Smooth muscle cell (in vitro differentiated cells): ENCODE results near the gene FHIT. TPM values are rescaled to one million over a fixed set of nuclear protein-coding genes. Genes with fewer than 3 reads are reported as not detected.

Source experiments
- DNase-seq: peaks from one replicate; lab custom pipeline; 2025; ENCODE audit not compliant: unreplicated experiment; lab: John Stamatoyannopoulos, UW
- H2AFZ ChIP-seq: fragments of 200-600 bp; sonication (generic); 2 replicates; pipeline ENCODE4 v1.6.0; 2016; ENCODE audit warnings: antibody characterized with exemption, low read depth, mild to moderate bottlenecking
- H3F3A ChIP-seq: fragments of 200-600 bp; sonication (generic); 2 replicates; pipeline ENCODE4 v1.6.0; 2017; ENCODE audit warnings: antibody characterized with exemption, low read depth
- H3K27ac ChIP-seq: fragments of 200-600 bp; sonication (generic); 2 replicates; pipeline ENCODE4 v1.5.1; 2016; ENCODE audit warnings: low read depth, mild to moderate bottlenecking
- H3K27me3 ChIP-seq: fragments of 200-600 bp; sonication (generic); 2 replicates; pipeline ENCODE4 v1.6.1; 2016; ENCODE audit warnings: low read depth, mild to moderate bottlenecking
- H3K36me3 ChIP-seq: fragments of 200-600 bp; sonication (generic); 2 replicates; pipeline ENCODE4 v1.5.1; 2016; ENCODE audit warnings: low read depth
- H3K4me1 ChIP-seq: fragments of 200-600 bp; sonication (generic); 2 replicates; pipeline ENCODE4 v1.5.1; 2016; ENCODE audit warnings: low read depth
- H3K4me2 ChIP-seq: fragments of 200-600 bp; sonication (generic); 2 replicates; pipeline ENCODE4 v1.6.0; 2016; ENCODE audit warnings: mild to moderate bottlenecking
- H3K4me3 ChIP-seq: fragments of 200-600 bp; sonication (generic); 2 replicates; pipeline ENCODE4 v1.5.1; 2016; ENCODE audit warnings: mild to moderate bottlenecking
- H3K79me2 ChIP-seq: fragments of 200-600 bp; sonication (generic); 2 replicates; pipeline ENCODE4 v1.6.0; 2016; ENCODE audit warnings: low read depth, mild to moderate bottlenecking
- H3K9ac ChIP-seq: fragments of 200-600 bp; sonication (generic); 2 replicates; pipeline ENCODE4 v1.6.0; 2016; ENCODE audit warnings: low read depth
- H3K9me3 ChIP-seq: fragments of 200-600 bp; sonication (generic); replicated peaks from 2 replicates; pipeline ENCODE4 v1.5.1; 2016; ENCODE audit warnings: low read depth
- H4K20me1 ChIP-seq: fragments of 200-600 bp; sonication (generic); 2 replicates; pipeline ENCODE4 v1.6.0; 2016; ENCODE audit warnings: low read depth
- CTCF ChIP-seq: fragments of 200-600 bp; sonication (generic); IDR thresholded peaks from 2 replicates; pipeline ENCODE4 v1.5.1; 2017; ENCODE audit warnings: borderline replicate concordance, mild to moderate bottlenecking, antibody characterized with exemption; ENCODE audit not compliant: insufficient read depth, poor library complexity, severe bottlenecking
- WGBS: methylation state at CpG from one replicate; pipeline ENCODE4 v1.1.7; 2016; ENCODE audit warnings: low lambda C conversion rate; 5-methylcytosine and 5-hydroxymethylcytosine counted together
- polyA plus RNA-seq: library from polyadenylated mRNA; unstranded; fragments of >200 nt; fragmentation: Nextera tagmentation; extraction: Ambion mirVana; gene quantifications from 2 replicates; pipeline ENCODE4 v1.2.1, GENCODE V29; 2016
- total RNA-seq: library from RNA; depleted of rRNA; stranded (reverse); fragments of >200 nt; gene quantifications from 2 replicates; pipeline ENCODE4 v1.2.3, GENCODE V29; 2014

Gene FHIT
- total and polyA plus RNA-seq, 2 experiments from 2014 or later = 5.9 to 6.7 TPM

DNA sequence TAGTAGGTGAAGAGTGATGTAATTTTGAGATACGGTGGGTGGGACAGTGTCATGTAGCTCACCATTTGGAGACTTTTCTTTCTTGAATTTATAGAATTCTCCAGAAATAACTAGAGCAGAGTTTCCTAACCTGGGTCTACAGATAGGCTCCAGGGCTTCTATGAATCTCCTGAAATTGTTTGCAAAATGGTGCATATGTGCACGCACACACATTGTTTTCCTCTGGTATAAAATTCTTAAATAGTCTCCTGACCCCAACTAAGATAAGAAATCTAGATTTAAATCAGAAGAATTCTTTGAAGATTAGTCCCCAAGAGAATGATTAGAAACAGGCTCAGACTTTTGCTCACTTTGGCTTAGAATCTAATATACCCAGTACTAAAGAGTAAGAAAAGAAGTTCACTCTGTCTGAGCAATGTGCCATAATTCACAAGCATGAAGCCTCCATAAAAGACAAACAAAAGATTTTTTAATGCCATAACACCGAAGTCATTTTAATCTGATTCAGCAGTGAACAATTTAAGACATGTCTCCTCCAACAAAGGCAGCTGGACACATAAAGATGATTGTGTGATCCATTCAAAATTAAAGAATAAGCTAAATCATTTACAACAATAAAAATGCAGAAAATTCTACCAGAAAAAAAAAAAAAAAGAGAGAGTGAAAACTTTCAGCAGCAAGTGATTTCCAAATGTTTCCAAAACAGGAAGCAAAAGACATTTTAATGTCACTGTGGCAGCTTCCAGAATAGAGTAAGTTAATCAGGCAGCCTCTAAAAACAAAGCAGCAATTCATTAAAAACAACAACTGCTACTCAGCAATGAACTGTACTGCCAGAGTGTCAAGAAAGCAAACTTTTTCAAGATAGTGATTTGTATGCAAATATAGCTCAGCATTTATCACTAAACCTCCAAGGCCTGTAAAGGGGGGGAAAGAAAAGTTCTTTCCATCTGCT, 1225.9 kb downstream of the FHIT start:
- no peak for DNase-seq
- H3K79me2 ChIP-seq = no peaks in the 10 kb centered on the region
- no peaks in the 10 kb centered on the region for H3K9me3 ChIP-seq
- H3K4me3 ChIP-seq = no peak overlapping the region
- no peaks in the 10 kb centered on the region for H3K27me3 ChIP-seq
- no peaks in the 10 kb centered on the region for H3K36me3 ChIP-seq
- 78% methylated on average over 3 of the region's 3 CpGs for WGBS
- TF ChIP-seq CTCF = no peak
- H2AFZ ChIP-seq = no peak overlapping the region
- H3K4me1 ChIP-seq = peaks cover 8% of the 10 kb centered on the region
- no peak overlapping the region for H3K9ac ChIP-seq
- peak overlapping the region; percentile 10 for H3K4me2 ChIP-seq
- no peak overlapping the region for H3K27ac ChIP-seq
- H4K20me1 ChIP-seq = no peaks in the 10 kb centered on the region
- no peaks in the 10 kb centered on the region for H3F3A ChIP-seq

- no peak for DNase-seq
- Histone ChIP-seq H3K4me1 (peaks cover 8% of the 10 kb centered on the region), H3K79me2 (no peaks in the 10 kb centered on the region), H3K27ac (no peak overlapping the region), H3K27me3 (no peaks in the 10 kb centered on the region), H3K9me3 (no peaks in the 10 kb centered on the region), H4K20me1 (no peaks in the 10 kb centered on the region), H2AFZ (no peak overlapping the region), H3K4me3 (no peak overlapping the region), H3K4me2 (no peak overlapping the region), H3K36me3 (no peaks in the 10 kb centered on the region), H3F3A (no peaks in the 10 kb centered on the region), H3K9ac (no peak overlapping the region)
- TF ChIP-seq CTCF = no peak
- whole genome bisulfite sequencing = 95% methylated on average over 2 of the region's 2 CpGs
Measured at GRCh38 chr3:60024400-60024799, 1226.9 kb downstream of the FHIT start.

- DNase-seq = no peak
- H3K27ac ChIP-seq = no peak overlapping the region
- no peaks in the 10 kb centered on the region for H3F3A ChIP-seq
- no peak for TF ChIP-seq CTCF
- H3K4me3 ChIP-seq = no peak overlapping the region
- H3K27me3 ChIP-seq = no peaks in the 10 kb centered on the region
- H3K4me2 ChIP-seq = no peak overlapping the region
- no peak overlapping the region for H3K9ac ChIP-seq
- no peak overlapping the region for H2AFZ ChIP-seq
- H3K79me2 ChIP-seq = no peaks in the 10 kb centered on the region
- H4K20me1 ChIP-seq = no peaks in the 10 kb centered on the region
- no peaks in the 10 kb centered on the region for H3K9me3 ChIP-seq
- H3K36me3 ChIP-seq = no peaks in the 10 kb centered on the region
- peaks cover 8% of the 10 kb centered on the region for H3K4me1 ChIP-seq
Measured at GRCh38 chr3:60023189-60023588, 1228.1 kb downstream of the FHIT start.

GRCh38 chr3:60017631-60018030, 1233.6 kb downstream of the FHIT start:
- Histone ChIP-seq H3F3A (no peaks in the 10 kb centered on the region), H3K9ac (no peak overlapping the region), H3K79me2 (no peaks in the 10 kb centered on the region), H4K20me1 (no peaks in the 10 kb centered on the region), H3K4me2 (no peak overlapping the region), H3K27ac (no peak overlapping the region), H2AFZ (no peak overlapping the region), H3K4me3 (no peak overlapping the region), H3K36me3 (no peaks in the 10 kb centered on the region), H3K4me1 (no peaks in the 10 kb centered on the region), H3K27me3 (no peaks in the 10 kb centered on the region), H3K9me3 (no peaks in the 10 kb centered on the region)
- 93% methylated on average over 2 of the region's 2 CpGs for WGBS
- no peak for TF ChIP-seq CTCF
- DNase-seq = no peak
